Fibroblast of upper back skin (primary cell): Measurements from ENCODE around the gene SH3RF3.

Experiments used
- DNase-seq: peaks from one replicate; pipeline ENCODE4 v3.0.0-alpha.2; 2013

The SH3RF3 gene

DNA sequence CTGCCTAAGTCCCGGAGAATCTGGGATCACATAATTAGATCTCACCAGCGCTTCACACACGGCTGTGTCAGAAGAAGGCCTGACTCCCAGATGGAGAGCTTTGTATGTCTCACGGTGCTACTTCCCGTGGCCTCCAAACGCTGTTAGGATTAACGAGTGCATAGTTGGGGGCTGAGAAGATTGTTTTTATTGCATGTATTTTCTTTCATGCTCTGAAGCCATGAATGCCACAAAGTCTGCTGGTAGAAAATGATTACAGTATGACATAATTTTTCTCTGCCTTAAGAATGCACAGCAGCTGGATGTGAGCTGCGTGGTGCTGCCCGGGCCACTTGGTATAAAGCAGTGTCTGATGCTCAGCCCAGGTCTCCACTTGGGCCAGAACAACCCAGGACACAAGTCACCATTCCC is 318.3 kb downstream of the SH3RF3 start:
- peak; percentile 96 for DNase-seq

- DNase-seq: no peak
Observed at GRCh38 chr2:109447776-109448175, 318.8 kb downstream of the SH3RF3 start.

DNA sequence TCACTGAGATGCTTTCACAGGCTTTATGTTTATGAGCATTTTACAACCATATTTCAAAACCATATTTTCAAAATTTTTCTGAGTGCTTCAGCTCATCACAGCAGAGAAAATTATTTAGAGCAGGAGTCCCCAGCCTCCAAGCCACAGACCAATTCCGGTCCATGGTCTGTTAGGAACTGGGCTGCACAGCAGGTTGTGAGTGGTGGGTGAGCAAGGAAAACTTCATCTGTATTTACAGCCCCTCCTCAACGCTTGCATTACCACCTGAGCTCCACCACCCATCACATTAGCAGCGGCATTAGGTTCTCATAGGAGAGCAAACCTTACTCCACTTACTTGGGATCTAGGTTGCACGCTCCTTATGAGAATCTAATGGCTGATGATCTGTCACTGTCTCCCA is 319.2 kb downstream of the SH3RF3 start:
- no peak for DNase-seq

GRCh38 chr2:109448946-109449788 is 320.2 kb downstream of the SH3RF3 start:
- DNase-seq: no peak

GRCh38 chr2:109450574-109451273 is 321.7 kb downstream of the SH3RF3 start:
- DNase-seq: no peak

- DNase-seq: no peak
Observed at GRCh38 chr2:109451671-109452070, 322.7 kb downstream of the SH3RF3 start.

DNA sequence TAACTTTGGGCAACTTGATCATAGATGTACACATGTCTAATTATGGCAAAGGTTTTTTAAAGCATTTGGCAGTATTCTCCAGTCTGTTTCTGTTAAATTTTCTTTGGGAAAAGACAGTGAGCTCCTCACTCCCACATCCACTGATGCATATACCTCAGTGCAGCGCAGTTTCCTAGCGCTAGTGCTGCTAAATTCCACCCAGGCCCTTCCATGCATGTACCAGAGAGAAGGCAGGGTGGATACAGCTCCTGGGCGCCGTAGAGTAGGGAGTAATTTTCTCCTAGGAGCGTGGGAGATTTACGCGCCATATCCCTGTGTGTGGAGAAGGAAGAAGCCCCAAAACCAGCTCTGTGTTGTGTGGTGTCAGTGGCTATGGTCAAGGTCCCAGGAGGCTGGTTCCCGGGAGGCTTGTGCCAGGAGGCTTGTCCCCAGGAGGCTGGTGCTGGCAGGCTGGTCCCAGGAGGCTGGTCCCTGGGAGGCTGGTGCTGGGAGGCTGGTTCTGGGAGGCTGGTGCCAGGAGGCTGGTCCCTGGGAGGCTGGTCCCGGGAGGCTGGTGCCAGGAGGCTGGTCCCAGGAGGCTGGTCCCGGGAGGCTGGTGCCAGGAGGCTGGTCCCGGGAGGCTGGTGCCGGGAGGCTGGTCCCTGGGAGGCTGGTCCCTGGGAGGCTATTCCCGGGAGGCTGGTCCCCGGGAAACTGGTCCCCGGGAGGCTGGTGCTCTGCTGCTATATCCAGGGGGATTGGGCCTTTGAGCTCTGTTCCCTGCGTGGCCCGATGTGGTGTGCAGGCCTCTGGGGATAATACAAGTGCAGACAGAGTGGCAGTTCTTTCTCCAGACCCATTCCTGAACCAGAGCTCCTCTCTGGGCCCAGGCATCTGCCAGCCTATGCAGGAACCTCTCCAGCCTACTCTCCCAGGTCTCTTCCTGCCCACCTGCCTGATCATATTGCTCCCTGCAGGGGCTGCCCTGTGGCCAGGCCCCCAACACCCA is 323.6 kb downstream of the SH3RF3 start:
- DNase-seq: no peak

- DNase-seq: no peak
Observed at GRCh38 chr2:109453371-109453995, 324.5 kb downstream of the SH3RF3 start.

GRCh38 chr2:109454304-109454703 is 325.3 kb downstream of the SH3RF3 start:
- no peak for DNase-seq

GRCh38 chr2:109454765-109455394 is 325.9 kb downstream of the SH3RF3 start:
- no peak for DNase-seq

DNA sequence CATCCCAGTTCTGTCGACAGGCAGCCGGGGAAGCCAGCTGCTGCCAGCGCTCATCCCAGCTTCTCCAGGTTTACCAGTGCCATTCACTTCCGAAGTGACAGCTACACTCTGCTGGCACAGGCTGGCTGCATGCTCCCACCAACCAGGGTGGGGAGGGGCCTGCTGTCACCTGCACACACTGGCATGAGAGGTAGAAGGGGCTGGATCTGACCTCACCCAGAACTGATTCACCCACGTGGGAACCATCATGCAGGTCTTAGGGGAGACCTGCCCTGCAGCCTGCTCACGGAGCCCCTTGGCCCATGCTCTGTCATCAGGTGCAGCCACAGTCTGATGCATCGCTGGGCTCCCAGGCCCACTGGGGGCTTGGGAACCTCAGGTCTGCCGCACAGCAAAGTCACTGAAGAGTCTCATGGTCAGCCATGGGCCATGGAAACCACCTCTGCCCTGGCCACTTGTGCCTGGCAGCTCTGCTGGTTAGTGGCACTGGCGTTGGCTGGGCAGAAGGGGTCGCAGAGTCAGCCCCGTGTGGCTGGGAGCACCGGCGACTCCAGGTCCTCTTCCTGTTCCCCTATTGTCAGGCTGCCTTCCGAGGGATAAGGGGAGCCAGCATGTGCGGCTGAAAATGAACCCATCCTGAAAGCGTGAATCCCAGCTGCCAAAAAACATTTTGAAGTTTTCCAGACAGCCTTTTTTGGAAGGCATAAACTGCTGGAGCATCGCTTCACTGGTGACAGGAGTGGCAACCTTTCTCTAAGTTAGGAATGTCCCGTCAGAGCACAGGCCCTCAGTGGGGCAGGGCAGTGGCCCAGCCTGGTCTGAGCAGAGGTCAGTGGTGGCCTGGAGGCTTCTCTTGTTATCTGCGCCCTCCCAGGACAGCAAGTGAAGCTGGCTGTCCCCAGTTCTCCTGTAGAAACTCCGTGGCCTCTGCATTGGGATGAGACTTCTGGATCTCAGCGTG is 327.0 kb downstream of the SH3RF3 start:
- DNase-seq: no peak

GRCh38 chr2:109456776-109457175 is 327.8 kb downstream of the SH3RF3 start:
- no peak for DNase-seq

DNA sequence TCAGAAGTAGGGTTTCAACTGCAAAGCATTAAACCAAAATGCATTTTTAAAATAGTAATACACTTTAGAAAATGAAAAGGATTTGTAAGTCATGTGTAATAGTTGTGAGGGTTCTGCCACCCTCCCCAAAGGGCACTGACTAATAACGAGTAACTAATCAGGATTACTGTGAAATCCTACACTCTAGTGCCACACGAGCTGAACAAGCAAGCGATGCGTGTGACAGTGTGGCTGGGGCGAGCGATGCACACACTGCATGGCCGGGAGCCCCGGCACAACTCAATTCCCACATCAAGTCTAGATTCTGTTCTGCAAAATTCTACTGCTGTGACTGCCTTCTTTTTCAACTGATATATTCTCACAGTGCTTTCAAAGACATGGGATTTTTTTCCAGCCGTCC is 328.4 kb downstream of the SH3RF3 start:
- DNase-seq: no peak

GRCh38 chr2:109457794-109458193 is 328.8 kb downstream of the SH3RF3 start:
- peak; percentile 16 for DNase-seq

GRCh38 chr2:109458512-109458911 is 329.5 kb downstream of the SH3RF3 start:
- no peak for DNase-seq

DNA sequence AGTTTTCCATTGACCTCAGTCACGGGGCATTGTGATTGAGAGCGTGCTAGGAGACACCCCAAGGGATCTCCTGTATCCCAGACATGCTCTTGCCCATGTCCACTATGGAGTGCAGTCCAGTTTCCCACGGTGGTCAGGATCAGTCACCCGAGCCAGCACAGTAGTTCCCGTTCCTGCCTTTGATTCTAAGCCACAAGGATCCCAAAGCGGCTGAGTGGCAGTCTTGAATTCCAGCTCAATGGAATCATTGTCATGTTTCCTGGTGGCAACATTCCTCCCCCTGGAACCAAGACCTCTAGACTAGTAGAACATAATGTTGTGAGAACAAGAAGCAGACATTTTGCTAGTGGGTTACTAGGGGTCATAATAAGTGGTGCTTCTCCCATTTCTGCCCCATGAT is 330.5 kb downstream of the SH3RF3 start:
- DNase-seq: no peak

- DNase-seq: no peak
Observed at GRCh38 chr2:109460553-109461324, 331.7 kb downstream of the SH3RF3 start.

DNA sequence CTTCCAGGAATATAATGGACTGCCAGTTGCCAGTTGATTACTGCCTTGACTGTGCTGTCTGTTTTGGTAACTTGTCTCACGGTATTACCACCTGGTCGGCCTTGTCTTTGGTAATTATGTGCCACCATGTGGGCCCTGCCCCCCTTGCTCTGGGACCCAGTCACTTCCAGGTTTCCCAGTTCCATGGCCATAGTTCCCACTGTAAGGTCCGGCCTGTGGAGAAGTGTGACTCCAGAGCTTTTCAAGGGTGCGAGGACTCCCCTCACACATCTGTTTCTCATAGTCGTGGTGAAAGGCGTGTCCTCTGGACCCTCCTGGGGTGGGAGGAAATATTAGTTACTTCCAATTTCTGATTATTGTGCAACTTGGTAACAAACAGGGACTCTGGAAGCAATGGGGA is 334.2 kb downstream of the SH3RF3 start:
- DNase-seq: no peak

- DNase-seq: no peak
Observed at GRCh38 chr2:109463891-109464290, 334.9 kb downstream of the SH3RF3 start.
